ENCODE data around the gene P2RX3.

DNA sequence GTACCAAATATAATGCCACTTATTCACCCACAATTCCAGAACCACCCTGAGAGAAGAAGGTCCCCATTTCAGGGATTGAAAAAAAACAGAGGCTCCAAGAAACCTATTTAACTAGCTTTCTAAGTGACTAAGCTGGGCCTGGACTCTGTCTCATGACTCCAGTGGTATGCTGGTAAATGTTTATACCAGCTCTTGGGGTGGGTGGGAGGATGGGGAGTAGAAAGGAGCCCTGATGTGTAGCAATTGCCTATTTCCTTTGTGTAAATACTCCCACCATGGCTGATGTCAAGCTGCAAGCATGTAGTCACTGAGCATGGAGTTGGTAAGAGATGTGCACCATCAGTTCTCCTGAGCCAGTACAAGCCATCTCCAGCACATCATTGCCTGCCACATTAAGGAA, 40.0 kb downstream of the P2RX3 start:
- TF ChIP-seq, protein P1, sequence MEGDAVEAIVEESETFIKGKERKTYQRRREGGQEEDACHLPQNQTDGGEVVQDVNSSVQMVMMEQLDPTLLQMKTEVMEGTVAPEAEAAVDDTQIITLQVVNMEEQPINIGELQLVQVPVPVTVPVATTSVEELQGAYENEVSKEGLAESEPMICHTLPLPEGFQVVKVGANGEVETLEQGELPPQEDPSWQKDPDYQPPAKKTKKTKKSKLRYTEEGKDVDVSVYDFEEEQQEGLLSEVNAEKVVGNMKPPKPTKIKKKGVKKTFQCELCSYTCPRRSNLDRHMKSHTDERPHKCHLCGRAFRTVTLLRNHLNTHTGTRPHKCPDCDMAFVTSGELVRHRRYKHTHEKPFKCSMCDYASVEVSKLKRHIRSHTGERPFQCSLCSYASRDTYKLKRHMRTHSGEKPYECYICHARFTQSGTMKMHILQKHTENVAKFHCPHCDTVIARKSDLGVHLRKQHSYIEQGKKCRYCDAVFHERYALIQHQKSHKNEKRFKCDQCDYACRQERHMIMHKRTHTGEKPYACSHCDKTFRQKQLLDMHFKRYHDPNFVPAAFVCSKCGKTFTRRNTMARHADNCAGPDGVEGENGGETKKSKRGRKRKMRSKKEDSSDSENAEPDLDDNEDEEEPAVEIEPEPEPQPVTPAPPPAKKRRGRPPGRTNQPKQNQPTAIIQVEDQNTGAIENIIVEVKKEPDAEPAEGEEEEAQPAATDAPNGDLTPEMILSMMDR (IDR thresholded peaks at IDR 0.05) = no peak
- TF ChIP-seq POLR2A (IDR thresholded peaks at IDR 0.05) = no peak
